HG03175 (cell line): Measurements from ENCODE around the gene NABP1.
A peak's percentile ranks its signal among the peaks of the same experiment; 100 is the strongest.

ENCODE experiments used
- ATAC-seq: cut with Tn5 transposase; IDR thresholded peaks from one replicate; pipeline ENCODE4 v1.9.1; 2021; ENCODE audit warnings: mild to moderate bottlenecking, moderate library complexity; ENCODE audit not compliant: unreplicated experiment

NABP1 gene

DNA sequence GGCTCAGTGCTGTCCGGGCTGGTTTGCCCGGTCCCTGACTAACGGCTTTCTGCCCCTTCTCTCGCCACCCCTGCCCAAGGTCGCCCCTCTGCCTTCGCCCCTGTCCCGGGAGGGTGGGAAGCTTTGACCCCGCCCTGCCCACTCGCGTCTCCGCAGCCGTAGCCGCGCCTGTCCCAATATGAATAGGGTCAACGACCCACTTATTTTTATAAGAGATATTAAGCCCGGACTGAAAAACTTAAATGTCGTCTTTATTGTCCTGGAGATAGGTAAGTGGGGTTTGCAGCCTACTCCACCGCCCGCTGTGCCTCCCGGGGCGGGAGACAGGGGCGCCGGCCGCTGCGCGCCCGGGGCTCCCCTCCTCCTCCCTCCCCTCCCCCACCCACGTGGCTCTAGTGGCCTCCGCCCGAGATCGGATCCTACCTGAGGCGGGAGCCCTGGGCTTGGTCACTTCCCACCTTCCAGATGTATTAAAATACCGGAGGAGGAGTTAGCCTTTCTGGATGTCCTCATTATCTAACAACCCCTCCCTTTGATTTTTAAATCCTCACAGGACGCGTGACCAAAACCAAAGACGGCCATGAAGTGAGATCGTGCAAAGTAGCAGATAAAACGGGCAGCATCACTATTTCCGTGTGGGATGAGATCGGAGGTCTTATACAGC lies 633 bp downstream of the NABP1 start:
- peak; percentile 10 for ATAC-seq

DNA sequence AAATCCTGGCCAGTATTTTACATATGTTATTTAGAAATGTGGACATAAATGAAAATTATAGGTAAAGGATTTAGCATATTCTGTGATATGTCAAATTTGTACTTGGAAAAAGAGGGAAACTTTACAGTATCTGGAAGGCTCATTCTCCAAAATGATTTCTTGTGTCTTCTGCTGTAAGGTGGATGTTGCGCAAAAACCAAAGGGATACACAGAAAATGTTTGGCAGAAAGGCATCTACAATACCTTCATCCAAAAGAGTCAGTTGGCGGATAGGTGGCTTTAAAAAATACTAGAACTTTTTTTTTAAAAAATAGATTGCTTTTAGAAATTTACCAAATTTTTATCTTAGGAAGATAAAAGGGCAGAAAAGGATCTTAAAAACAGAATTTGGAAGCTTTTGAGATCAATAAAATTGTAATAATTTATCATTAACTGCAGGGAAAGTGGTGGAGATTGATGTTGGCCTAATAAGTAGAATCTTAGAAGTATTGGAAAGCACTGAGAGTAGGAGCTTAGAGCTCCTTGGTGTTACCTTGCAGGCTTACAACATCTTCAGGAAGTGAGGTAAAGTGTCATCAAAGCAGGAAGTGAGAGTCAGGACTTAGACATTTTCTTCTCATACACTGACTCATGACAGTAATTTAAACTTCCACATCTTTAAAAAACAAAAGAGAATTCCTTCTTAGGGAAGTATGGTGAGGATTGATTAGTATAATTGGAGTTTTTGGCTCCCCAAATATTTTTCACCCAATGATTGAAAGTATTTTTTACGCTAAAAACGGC lies 2.1 kb downstream of the NABP1 start:
- ATAC-seq = peak; percentile 31

DNA sequence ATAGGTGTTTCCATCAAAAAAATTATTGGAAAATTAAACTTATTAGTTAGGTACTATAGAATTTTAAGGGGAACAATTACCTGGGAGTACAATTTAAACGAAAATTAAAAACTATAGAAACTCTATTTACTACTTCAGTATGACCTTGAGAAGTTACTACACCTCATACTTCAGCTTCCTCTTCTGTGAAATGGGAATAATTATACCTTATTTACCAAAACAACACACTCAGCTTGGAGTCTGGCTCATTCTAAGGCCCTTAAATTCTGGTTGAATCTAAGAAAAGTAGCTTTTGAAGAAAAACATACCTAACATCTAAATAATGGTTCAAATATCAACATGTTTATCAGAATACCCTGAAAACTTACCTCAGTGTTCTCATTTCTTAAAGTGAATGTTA lies 2.7 kb downstream of the NABP1 start:
- ATAC-seq = no peak

DNA sequence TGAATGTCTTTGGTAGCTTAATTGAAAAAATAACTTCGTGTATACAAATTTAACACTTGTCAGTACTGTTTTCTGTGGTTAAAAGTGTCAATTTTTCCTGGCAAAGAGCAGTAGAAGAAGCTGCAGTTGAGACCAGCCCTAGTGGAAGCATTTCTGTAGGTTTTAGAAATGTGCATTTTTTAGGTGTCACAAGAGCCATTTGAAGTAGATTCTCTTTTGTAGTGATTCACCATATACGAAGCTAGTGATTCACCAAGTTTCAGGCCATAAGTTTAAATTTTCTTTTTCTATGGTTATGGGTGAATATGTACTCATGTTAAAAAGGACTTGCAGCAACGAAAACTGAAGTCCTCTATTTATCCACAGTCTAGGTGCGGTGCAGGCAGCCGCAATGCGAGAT lies 4.2 kb downstream of the NABP1 start:
- no peak for ATAC-seq

DNA sequence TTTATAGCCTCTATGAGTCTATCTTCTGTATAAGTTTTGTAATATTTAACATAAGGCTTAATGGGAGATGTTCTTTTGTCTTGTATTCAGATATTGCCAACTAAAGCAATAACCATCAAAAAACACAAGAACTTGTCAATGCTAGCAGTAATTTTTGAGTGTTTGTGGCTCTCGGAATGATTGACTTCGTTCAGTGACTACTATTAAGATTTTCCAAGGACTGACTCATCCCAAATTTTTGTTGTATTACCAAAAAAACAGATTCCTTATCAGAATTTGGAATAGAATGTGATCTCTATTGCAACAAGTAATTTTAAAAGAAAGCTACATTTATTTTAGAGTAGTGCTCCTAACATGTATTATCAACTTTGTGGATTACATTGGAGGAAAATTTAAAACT lies 8.1 kb downstream of the NABP1 start:
- ATAC-seq = no peak

DNA sequence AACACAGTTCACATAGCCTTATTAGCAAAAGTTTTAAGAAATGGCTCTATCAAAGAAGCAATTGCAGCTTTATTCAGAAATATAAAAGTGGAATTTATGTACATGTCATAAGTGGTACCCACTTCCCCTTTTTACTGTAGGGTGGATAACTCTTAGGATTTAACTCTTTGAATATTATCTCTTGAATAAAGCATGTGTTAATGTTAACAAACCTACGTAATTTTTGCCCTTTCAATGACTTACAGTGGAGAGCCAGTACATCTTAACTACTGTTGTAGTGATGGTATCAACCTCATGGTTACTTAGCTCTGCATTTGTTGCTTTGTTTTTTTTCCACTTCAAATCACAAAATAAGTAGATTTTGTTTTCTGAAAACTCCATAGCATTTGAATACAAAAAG lies 8.8 kb downstream of the NABP1 start:
- ATAC-seq = no peak

DNA sequence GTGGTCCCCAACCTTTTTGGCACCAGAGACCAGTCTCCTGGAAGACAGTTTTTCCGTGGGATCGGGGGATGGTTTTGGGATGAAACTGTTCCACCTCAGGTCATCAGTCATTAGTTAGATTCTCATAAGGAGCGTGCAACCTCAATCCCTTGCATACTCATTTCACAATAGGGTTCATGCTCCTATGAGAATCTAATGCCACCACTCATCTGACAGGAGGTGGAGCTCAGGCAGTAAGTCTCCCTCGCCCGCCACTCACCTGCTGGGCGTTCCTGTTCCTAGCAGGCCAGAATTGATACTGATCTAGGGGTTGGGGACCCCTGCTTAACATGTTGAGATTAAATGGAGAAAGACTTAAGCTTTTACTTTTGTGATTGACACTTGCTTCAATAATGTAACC lies 9.9 kb downstream of the NABP1 start:
- no peak for ATAC-seq

DNA sequence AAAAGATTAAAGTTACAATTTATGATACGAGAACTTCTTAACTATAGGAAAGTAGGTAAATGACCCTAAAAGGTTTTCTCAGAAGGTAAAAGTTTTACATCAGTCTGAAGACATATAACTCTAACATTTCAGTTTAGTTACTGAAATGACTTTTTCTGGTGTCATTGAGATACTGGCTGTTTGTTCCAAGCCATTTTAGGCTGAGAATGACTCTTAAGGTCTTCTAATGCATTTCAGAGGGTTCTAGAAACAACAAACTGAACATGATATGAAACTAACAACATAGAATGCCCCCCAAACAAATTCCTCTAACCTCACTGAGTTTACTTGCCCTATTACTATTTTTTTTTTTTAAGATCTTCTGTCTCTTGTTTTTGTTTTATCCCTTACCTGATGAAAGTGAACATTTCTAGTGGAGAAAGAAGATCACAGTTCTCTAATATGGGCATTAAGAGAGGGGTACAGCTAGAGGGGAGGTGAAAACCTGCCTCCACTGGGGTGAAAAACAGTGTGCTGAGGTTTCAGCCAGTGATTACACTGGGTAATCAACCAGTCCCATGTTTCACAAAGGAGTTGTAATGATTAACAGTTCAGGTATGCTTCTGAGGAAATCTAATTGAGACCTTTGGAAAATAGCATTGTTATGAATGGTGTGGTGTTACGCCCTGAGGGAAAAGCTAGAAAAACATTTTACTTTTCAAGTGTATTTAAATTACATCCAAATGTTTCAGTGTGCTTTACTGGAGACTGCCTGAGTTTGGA lies 11.2 kb downstream of the NABP1 start:
- no peak for ATAC-seq

DNA sequence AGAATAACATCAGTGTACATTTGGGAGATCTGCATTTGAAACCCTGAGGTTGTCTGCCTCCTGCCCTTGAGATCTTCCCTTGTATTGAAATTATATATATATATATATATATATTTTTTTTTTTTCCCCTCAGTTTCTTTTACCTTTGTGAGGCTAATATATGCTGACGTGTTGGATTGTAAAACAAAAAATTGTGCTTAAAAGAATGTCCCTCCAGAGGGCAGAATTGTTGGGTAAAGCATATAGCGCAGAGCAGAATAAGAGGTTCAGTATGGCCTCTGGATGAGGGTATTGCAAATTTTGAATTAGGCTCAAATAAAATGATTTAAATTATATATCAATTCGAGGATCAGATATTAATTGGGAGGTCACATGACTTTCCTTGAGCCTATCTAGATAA lies 12.4 kb downstream of the NABP1 start:
- ATAC-seq = no peak

DNA sequence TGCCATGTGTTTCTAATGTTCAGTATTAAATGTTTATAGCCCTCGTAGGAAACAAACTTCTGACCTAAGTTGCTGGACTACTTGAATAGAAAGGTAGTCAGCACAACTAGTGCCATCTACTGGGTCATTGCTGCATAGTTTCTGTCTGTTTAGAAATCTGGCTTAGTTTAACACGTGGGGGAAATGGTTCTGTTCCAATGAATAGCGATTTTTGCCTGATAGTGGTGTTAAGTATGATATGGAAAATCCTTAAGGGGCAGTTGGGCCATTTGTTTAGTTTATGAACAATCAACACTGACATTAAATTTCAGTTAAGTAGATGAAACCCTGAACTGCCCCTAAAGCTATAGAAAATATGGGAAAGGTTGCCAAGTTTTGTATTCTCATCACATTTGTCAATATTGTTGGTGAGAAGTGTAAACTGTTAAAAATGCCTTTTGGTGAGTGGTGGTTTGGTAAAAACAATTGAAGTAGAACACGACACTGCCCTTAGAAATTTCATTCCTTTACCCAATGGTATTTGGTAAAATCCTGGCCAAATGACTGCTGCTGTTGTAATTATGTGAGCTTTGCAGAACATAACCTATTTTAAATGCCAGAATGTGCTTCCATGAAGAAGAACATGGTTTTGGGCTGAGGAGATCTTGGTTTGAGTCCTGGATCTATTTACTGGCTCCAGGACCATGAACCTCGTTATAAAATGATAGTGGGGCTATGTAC lies 13.2 kb downstream of the NABP1 start:
- ATAC-seq = peak; percentile 83

DNA sequence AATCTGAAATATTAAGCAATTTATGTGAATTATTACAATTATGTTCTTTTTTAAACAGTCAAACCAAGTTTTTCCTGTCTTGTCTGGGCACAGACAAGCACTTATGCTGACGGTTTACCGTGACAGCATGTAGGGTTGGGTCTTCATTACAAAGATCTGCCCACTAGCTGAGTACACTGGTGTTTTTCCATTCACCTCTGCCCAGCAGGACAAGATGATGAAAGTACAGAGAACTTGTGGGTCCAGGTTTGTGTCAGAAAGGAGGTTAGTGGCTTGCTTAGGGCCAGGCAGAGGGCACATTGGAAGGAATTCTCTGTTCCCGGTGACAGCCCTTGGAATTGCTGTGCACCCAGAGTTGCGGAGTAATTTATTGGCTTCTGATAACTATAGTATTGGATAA lies 14.0 kb downstream of the NABP1 start:
- ATAC-seq = no peak

DNA sequence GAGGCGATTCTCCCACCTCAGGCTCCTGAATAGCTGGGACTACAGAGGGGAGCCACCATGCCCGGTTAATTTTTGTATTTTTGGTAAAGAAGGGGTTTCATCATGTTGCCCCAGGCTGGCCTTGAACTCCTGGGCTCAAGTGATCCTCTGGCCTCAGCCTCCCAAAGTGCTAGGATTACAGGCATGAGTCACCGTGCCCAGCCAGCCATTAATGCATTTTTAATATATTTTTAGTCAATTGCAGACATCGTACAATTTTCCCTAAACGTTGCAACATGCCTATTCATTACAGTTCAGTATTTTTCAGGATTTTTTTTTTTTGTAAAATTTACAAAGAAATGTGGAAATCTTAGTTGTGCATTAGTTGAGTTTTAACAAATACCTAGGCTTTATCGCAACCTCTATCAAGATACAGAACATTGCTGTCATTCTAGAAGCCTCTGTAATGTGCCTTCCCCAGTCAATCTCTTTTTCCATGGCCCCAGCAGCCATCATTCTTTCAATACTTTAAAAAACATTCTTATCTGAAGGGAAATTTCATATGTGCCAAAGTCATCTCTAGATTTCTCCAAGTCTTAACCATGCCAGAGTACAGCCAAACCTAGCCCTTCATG lies 14.7 kb downstream of the NABP1 start:
- no peak for ATAC-seq

DNA sequence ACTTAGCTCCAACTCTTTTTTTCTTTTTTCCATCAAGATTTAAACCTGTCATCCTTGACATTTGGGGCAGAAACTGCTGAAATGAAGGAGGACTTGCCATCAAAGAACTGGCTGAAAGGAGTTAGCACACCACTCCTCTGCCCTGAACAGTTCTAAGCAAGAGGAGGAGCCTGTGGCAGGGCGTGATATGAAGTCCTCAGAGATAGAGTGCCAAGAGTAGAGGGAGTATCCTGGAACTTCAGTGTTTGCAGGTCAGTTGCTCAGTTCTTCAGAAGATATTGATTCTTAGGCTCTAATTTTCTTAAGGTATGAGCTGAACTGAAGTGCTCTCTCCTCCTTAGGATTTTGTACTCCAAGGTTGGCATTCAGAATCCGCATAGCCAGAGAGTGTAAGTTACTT lies 15.2 kb downstream of the NABP1 start:
- no peak for ATAC-seq

DNA sequence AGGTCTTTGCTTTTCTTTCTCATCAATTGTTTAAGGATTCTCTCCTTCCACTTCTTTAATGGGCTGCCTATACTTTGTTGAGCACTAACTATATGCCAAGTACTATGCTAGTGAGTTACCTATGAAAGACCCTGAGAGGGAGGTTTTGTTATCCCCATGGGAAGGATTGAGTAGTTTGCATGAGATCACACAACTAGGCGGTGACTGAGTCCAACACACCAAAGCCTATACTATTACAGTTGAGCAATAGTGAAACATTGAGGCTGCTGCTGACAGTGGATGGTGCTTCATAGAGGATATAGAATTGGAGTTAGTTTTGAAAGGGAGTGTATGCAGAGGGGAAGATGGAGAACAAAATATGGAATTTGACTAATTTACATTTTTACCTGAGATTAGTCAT lies 15.8 kb downstream of the NABP1 start:
- ATAC-seq = no peak

DNA sequence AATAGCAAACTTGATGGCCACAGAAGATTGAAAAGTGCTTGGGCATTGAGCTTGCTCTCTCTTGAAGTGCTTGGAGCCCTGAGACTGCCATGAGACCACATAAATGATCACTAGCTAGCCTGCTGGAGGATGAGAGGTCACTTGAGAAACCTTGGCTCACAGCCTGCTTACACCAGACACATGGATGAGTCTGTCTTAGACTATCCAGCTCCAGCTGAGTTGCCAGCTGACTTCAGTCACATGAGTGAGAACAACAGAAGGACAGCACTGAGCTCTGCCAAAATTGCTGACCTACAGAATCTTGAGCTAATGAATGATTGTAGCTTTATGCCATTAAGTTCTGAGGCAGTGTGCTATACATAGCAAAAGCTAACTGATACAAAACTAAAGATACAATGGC lies 18.1 kb downstream of the NABP1 start:
- no peak for ATAC-seq

DNA sequence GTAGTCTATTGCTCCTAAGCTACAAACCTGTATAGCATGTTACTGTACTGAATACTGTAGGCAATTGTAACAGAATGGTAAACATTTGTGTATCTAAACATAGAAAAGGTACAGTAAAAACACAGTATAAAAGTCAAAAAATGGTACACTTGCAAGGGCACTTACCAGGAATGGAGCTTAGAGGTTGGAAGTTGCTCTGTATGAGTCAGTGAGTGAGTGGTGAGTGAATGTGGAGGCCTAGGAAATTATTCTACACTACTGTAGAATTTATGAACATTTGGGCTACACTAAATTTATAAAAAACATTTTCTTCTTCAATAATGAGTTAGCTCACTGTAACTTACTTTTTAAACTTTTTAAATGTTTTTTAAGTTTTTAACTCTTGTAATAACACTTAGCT lies 19.0 kb downstream of the NABP1 start:
- no peak for ATAC-seq

DNA sequence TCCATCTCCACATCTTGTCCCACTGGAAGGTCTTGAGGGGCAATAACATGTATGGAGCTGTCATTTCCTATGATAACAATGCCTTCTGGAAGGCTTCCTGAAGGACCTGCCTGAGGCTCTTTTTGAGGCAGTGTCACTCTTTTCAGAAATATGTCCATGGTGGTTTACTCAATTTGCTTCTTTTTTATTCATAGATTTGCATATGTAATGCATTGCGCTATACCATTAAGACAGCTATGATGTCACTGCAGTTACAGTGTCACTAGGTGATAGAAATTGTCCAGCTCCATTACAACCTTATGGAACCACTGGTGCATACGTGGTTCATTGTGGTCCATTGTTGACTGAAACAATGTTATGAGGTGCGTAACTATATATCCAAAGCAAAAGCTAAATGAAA lies 19.9 kb downstream of the NABP1 start:
- no peak for ATAC-seq

DNA sequence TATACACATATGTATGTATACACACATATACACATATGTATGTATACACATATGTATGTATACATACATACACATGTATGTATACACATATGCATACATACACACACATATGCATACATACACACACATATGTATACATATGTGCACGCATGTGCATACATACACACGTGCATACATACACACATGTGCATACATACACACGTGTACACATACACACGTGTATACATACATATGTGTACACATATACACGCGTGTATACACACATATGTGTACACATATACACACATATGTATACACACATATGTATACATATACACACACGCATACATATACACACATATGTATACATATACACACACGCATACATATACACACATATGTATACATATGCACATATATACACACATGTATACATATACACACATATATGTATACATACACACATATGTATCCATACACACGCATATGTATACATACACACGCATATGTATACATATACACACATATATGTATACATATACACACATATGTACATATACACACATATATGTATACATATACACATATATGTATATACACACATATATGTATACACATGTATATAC lies 21.5 kb downstream of the NABP1 start:
- ATAC-seq = no peak

DNA sequence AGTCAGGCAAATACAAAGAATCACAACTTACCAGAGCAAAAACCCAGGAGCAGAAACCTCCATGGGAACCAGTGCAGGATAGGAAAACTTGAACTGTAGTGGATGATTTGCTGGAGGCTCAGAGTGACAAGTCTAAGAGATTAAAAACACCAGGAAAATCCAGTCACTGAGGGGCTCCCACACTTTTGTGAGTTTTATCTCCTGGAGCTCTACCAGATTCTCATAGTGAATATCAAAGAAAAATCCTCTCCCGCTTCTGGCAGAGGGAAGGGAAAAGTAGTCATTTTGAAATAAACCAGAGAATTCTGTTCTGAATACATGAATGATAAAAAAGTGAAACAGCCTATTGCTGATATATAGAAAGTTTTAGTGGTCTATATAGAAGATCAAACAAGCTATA lies 23.1 kb downstream of the NABP1 start:
- no peak for ATAC-seq

DNA sequence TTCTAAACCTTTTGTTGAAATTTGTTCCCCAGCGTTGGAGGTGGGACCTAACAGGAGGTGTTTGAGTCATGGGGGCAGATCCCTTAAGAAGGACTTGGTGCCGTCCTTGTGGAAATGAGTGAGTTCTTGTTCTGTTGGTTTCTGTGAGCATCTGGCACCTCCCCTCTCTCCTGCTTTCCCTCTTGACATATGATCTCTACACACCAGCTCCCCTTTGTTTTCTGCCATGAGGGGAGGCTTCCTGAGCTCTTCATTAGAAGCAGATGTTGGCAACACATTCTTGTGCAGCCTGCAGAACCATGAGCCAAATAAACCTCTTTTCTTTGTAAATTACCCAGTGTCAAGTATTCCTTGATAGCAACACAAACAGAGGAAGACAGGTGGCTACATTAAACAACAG lies 23.8 kb downstream of the NABP1 start:
- ATAC-seq = no peak
